HCT116 (cell line): ENCODE results near the gene ORC5. TPM values are rescaled to one million over a fixed set of nuclear protein-coding genes. Genes with fewer than 3 reads are reported as not detected.

Experiments used
- ATAC-seq: fragments of 200-7000 bp; cut with Tn5 transposase; 2 replicates; pipeline ENCODE4 v1.9.1; 2020; ENCODE audit warnings: mild to moderate bottlenecking, moderate library complexity
- Bru-seq: library from RNA; stranded (reverse); fragments of 400-500 nt; gene quantifications from one replicate; lab custom pipeline; 2021; lab: Mats Ljungman, UMichigan
- BruChase-seq, 2 experiments: library from RNA; stranded (reverse); fragments of 400-500 nt; gene quantifications; one replicate each; lab custom pipeline; 2021; lab: Mats Ljungman, UMichigan
- BruUV-seq: library from RNA; stranded (reverse); fragments of 400-500 nt; replicated peaks from 2 replicates; lab custom pipeline; 2021; lab: Mats Ljungman, UMichigan
- CTCF ChIA-PET: fragments of 300-600 bp; sonication (Branson Sonifier 250); formaldehyde crosslinking; loops from one replicate; lab custom pipeline; 2021; ENCODE audit warnings: antibody characterized with exemption; lab: Charles Lee
- POLR2A ChIA-PET: fragments of 300-600, 350-600 bp; sonication (Branson Sonifier 250); formaldehyde crosslinking; loops from one replicate; lab custom pipeline; 2021; ENCODE audit warnings: antibody characterized with exemption; lab: Charles Lee
- RAD21 ChIA-PET, 2 experiments: fragments of 300-600 bp; sonication (Branson Sonifier 250); formaldehyde crosslinking; loops; one replicate each; lab custom pipeline; 2023; ENCODE audit warnings: low total read pairs in 2 of 2; ENCODE audit not compliant: uncharacterized antibody in 2 of 2, unreplicated experiment in 2 of 2, low non-redundant PET in 1 of 2; lab: Charles Lee
- DNase-seq: peaks from one replicate; pipeline ENCODE4 v3.0.0-alpha.2; 2010; ENCODE audit warnings: low read depth, low spot score
- H2AFZ ChIP-seq: fragments of 200-600 bp; shearing (Covaris generic), sonication (generic); 2 replicates; pipeline ENCODE4 v1.6.1; 2017; ENCODE audit warnings: low read depth, mixed run types, mixed read lengths, antibody characterized with exemption, low read length; ENCODE audit not compliant: poor library complexity, severe bottlenecking
- H3K27ac ChIP-seq: 2 replicates; pipeline ENCODE4 v1.5.1; 2012; ENCODE audit warnings: low read depth, low read length
- H3K27me3 ChIP-seq: fragments of 200-600 bp; sonication (generic); 2 replicates; pipeline ENCODE4 v1.6.1; 2016; ENCODE audit warnings: mixed run types, low read length, mixed read lengths; ENCODE audit not compliant: insufficient read depth
- H3K36me3 ChIP-seq, 2 experiments: fragments of 200-500 bp in 1 of 2; fragments of 200-600 bp in 1 of 2; sonication (Bioruptor generic) in 1 of 2; sonication (generic) in 1 of 2; 2 replicates each; pipeline versions ENCODE4 v1.5.1 to v1.6.1; 2014 to 2016; ENCODE audit warnings: low read length in 2 of 2, inconsistent platforms in 1 of 2, mixed read lengths in 1 of 2, mixed run types in 1 of 2; ENCODE audit not compliant: insufficient read depth in 2 of 2, control insufficient read depth in 1 of 2
- H3K4me1 ChIP-seq, 2 experiments: fragments of 200-600 bp in 1 of 2; sonication (generic) in 1 of 2; 2 replicates each; pipeline versions ENCODE4 v1.5.1 to v1.6.1; 2012 to 2017; ENCODE audit warnings: low read length in 2 of 2, inconsistent platforms in 1 of 2, mild to moderate bottlenecking in 1 of 2, mixed read lengths in 1 of 2, mixed run types in 1 of 2, moderate library complexity in 1 of 2; ENCODE audit not compliant: insufficient read depth in 2 of 2, control insufficient read depth in 1 of 2
- H3K4me2 ChIP-seq: fragments of 200-600 bp; sonication (generic); 2 replicates; pipeline ENCODE4 v1.6.1; 2017; ENCODE audit warnings: mixed run types, low read length, mixed read lengths
- H3K4me3 ChIP-seq, 2 experiments: fragments of 200-600 bp in 1 of 2; sonication (generic) in 1 of 2; replicated peaks in 1 of 2; 2 replicates each; pipeline ENCODE4 v1.5.1; 2011 to 2016; ENCODE audit warnings: low read length in 2 of 2, control low read depth in 1 of 2, low read depth in 1 of 2, mild to moderate bottlenecking in 1 of 2, mixed read lengths in 1 of 2, mixed run types in 1 of 2
- H3K79me2 ChIP-seq: fragments of 200-600 bp; sonication (generic); 2 replicates; pipeline ENCODE4 v1.6.1; 2017; ENCODE audit warnings: mild to moderate bottlenecking, mixed run types, low read length, moderate library complexity, mixed read lengths; ENCODE audit not compliant: insufficient read depth
- H3K9ac ChIP-seq: fragments of 200-600 bp; sonication (generic); 2 replicates; pipeline ENCODE4 v1.6.1; 2016; ENCODE audit warnings: low read length, mixed read lengths
- H3K9me2 ChIP-seq: fragments of 200-600 bp; sonication (generic), shearing (Covaris generic); 2 replicates; pipeline ENCODE4 v1.6.1; 2017; ENCODE audit warnings: mixed run types, mild to moderate bottlenecking, moderate library complexity; ENCODE audit not compliant: insufficient read depth
- H3K9me3 ChIP-seq, 2 experiments: fragments of 200-500 bp in 1 of 2; fragments of 200-600 bp in 1 of 2; sonication (Bioruptor generic) in 1 of 2; sonication (generic) in 1 of 2; 2 replicates each; pipeline ENCODE4 v1.6.1; 2014 to 2017; ENCODE audit warnings: low read length in 2 of 2, mixed read lengths in 2 of 2, inconsistent platforms in 1 of 2, low read depth in 1 of 2, mild to moderate bottlenecking in 1 of 2, mixed run types in 1 of 2, moderate library complexity in 1 of 2; ENCODE audit not compliant: control insufficient read depth in 1 of 2, insufficient read depth in 1 of 2
- H4K20me1 ChIP-seq: fragments of 200-600 bp; sonication (generic), shearing (Covaris generic); 2 replicates; pipeline ENCODE4 v1.6.1; 2017; ENCODE audit warnings: mixed run types, mild to moderate bottlenecking, moderate library complexity; ENCODE audit not compliant: insufficient read depth
- CBX3 ChIP-seq: IDR thresholded peaks from 2 replicates; pipeline ENCODE4 v1.6.1; 2012; ENCODE audit warnings: low read depth
- CEBPB ChIP-seq: IDR thresholded peaks from 2 replicates; pipeline ENCODE4 v1.6.1; 2012; ENCODE audit warnings: low read depth
- EGR1 ChIP-seq: IDR thresholded peaks from 2 replicates; pipeline ENCODE4 v1.6.1; 2012; ENCODE audit warnings: low read depth
- ELF1 ChIP-seq: IDR thresholded peaks from 2 replicates; pipeline ENCODE4 v1.6.1; 2012; ENCODE audit warnings: low read depth, borderline replicate concordance
- EZH2 ChIP-seq: fragments of 200-600 bp; sonication (generic); IDR thresholded peaks from 2 replicates; pipeline ENCODE4 v1.6.1; 2017; ENCODE audit warnings: antibody characterized with exemption, mixed run types
- EZH2phosphoT487 ChIP-seq: fragments of 200-600 bp; IDR thresholded peaks from 2 replicates; pipeline ENCODE4 v1.6.1; 2018; ENCODE audit warnings: antibody characterized with exemption, borderline replicate concordance
- FOSL1 ChIP-seq: IDR thresholded peaks from 2 replicates; pipeline ENCODE4 v1.6.1; 2012; ENCODE audit warnings: low read depth
- JUND ChIP-seq: IDR thresholded peaks from 2 replicates; pipeline ENCODE4 v1.6.1; 2012
- MAX ChIP-seq: IDR thresholded peaks from 2 replicates; pipeline ENCODE4 v1.6.1; 2012
- POLR2A ChIP-seq: IDR thresholded peaks from 2 replicates; pipeline ENCODE4 v1.7.0; 2011; ENCODE audit warnings: borderline replicate concordance; ENCODE audit not compliant: insufficient read depth, insufficient read length; ENCODE audit errors: extremely low read depth
- POLR2AphosphoS5 ChIP-seq: IDR thresholded peaks from 2 replicates; pipeline ENCODE4 v1.6.1; 2011; ENCODE audit warnings: mild to moderate bottlenecking, low read depth, low read length, moderate library complexity
- RAD21 ChIP-seq: IDR thresholded peaks from 2 replicates; pipeline ENCODE4 v1.6.1; 2012; ENCODE audit warnings: low read depth, mild to moderate bottlenecking
- SP1 ChIP-seq: IDR thresholded peaks from 2 replicates; pipeline ENCODE4 v1.6.1; 2012; ENCODE audit warnings: low read depth
- SRF ChIP-seq: IDR thresholded peaks from 2 replicates; pipeline ENCODE4 v1.6.1; 2012; ENCODE audit warnings: low read depth
- TCF7L2 ChIP-seq: IDR thresholded peaks from 2 replicates; pipeline ENCODE4 v1.7.0; 2011; ENCODE audit warnings: borderline replicate concordance, inconsistent platforms; ENCODE audit not compliant: insufficient read depth, insufficient read length; ENCODE audit errors: extremely low read depth
- YY1 ChIP-seq: IDR thresholded peaks from 2 replicates; pipeline ENCODE4 v1.6.1; 2011; ENCODE audit warnings: low read length, low read depth, moderate library complexity, mild to moderate bottlenecking; ENCODE audit not compliant: insufficient replicate concordance; ENCODE audit errors: extremely low read depth
- ZFX ChIP-seq: fragments of 450-650 bp; IDR thresholded peaks from 2 replicates; pipeline ENCODE4 v1.6.1; 2017
- ZNF274 ChIP-seq: fragments of 200-500 bp; sonication (Bioruptor generic); IDR thresholded peaks from 2 replicates; pipeline ENCODE4 v1.6.1; 2014; ENCODE audit warnings: mild to moderate bottlenecking, low read depth, low read length, inconsistent platforms
- intact Hi-C: fragments of 100-400 bp; cut with micrococcal nuclease; formaldehyde crosslinking; loops from 2 replicates; pipeline ENCODE4 v1.10.0; 2022
- long read RNA-seq: library from polyadenylated mRNA; unstranded; transcript quantifications from one replicate; pipeline ENCODE4 v2.0.0, GENCODE V29; 2021; ENCODE audit not compliant: unreplicated experiment
- polyA plus RNA-seq: library from polyadenylated mRNA; unstranded; fragments of >200 nt; gene quantifications from 2 replicates; pipeline ENCODE4 v1.2.1, GENCODE V29; 2012; ENCODE audit warnings: missing spikeins
- total RNA-seq: library from RNA; stranded (reverse); gene quantifications from one replicate; pipeline ENCODE4 v1.2.1, GENCODE V29; 2021; ENCODE audit not compliant: unreplicated experiment
- TF ChIP-seq, protein P1 (sequence below): IDR thresholded peaks from 2 replicates; pipeline ENCODE4 v1.6.1; 2012
- TF ChIP-seq, protein P2 (sequence below), 3 experiments: fragments of 200-600 bp in 1 of 3; sonication (generic) in 1 of 3; IDR thresholded peaks in 2 of 3; conservative IDR thresholded peaks in 1 of 3; 2 replicates each; pipeline ENCODE4 v1.5.1; 2012 to 2017; ENCODE audit warnings: low read depth in 2 of 3, low read length in 2 of 3, antibody characterized with exemption in 1 of 3, borderline replicate concordance in 1 of 3, control low read depth in 1 of 3, mild to moderate bottlenecking in 1 of 3, mixed read lengths in 1 of 3, mixed run types in 1 of 3, moderate library complexity in 1 of 3; ENCODE audit not compliant: insufficient read depth in 1 of 3
- TF ChIP-seq, protein P3 (sequence below): IDR thresholded peaks from 2 replicates; pipeline ENCODE4 v1.6.1; 2011; ENCODE audit warnings: mild to moderate bottlenecking, low read length, moderate library complexity; ENCODE audit not compliant: insufficient replicate concordance; ENCODE audit errors: extremely low read depth

The ORC5 gene
- 30.2 TPM for total RNA-seq
- 15.6 and 23.7 TPM in 2 replicates for polyA plus RNA-seq
- Bru-seq, nascent RNA: percentile 81 among the genes with signal in this experiment
- percentile 65 among the genes with signal in this experiment for BruChase-seq, experiment 1, labeled RNA remaining after a 6-hour chase
- BruChase-seq, experiment 2, labeled RNA remaining after a 2-hour chase: percentile 65 among the genes with signal in this experiment
- long read RNA-seq, transcript ORC5-201 (14 exons, 1,958 nt): major isoform, 52 of 70 reads
- long read RNA-seq, partial matches to known transcripts: 5 of 70 reads
- long read RNA-seq, other reads (novel, unspliced or antisense): 9 of 70 reads

- no peaks in the 10 kb centered on the region for H3K27me3 ChIP-seq
- DNase-seq: peak; percentile 53
- H4K20me1 ChIP-seq: no peaks in the 10 kb centered on the region
- H3K4me3 ChIP-seq: peak within 1 kb of the TSS; percentile 87 to 91
- peak within 1 kb of the TSS; percentile 36 for H3K27ac ChIP-seq
- peak within 1 kb of the TSS; percentile 81 for H3K4me2 ChIP-seq
- H3K79me2 ChIP-seq: peaks cover 49% of the 10 kb centered on the region
- RAD21 ChIA-PET: no interaction called here
- peak; percentile 100 for ATAC-seq
- peak within 1 kb of the TSS; percentile 93 for H3K9ac ChIP-seq
- no peaks in the 10 kb centered on the region for H3K9me3 ChIP-seq
- no peak within 1 kb of the TSS for H2AFZ ChIP-seq
- CTCF ChIA-PET: no interaction called here
- no peaks in the 10 kb centered on the region for H3K9me2 ChIP-seq
- intact Hi-C loops: no loop called here
- BruUV-seq: no TSS peak
- POLR2A ChIA-PET: no interaction called here
- peaks cover 9 to 11% of the 10 kb centered on the region in 2 experiments; a peak in 3 of 4 replicates for H3K36me3 ChIP-seq
- H3K4me1 ChIP-seq: peaks cover 0 to 9% of the 10 kb centered on the region in 2 experiments; a peak in 3 of 4 replicates
- 0 out of 2 replicates have a peak, but pooled peaks have one; percentile 28 for TF ChIP-seq SRF
- no peak for TF ChIP-seq EZH2
- TF ChIP-seq FOSL1: no peak
- no peak for TF ChIP-seq EZH2phosphoT487
- peak; percentile 72; the same call in 1 of the 2 replicates for TF ChIP-seq ZFX
- TF ChIP-seq, protein P1, sequence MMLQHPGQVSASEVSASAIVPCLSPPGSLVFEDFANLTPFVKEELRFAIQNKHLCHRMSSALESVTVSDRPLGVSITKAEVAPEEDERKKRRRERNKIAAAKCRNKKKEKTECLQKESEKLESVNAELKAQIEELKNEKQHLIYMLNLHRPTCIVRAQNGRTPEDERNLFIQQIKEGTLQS: no peak
- no peak for TF ChIP-seq CEBPB
- TF ChIP-seq MAX: peak; percentile 85
- peak; percentile 72 for TF ChIP-seq YY1
- TF ChIP-seq, protein P2, sequence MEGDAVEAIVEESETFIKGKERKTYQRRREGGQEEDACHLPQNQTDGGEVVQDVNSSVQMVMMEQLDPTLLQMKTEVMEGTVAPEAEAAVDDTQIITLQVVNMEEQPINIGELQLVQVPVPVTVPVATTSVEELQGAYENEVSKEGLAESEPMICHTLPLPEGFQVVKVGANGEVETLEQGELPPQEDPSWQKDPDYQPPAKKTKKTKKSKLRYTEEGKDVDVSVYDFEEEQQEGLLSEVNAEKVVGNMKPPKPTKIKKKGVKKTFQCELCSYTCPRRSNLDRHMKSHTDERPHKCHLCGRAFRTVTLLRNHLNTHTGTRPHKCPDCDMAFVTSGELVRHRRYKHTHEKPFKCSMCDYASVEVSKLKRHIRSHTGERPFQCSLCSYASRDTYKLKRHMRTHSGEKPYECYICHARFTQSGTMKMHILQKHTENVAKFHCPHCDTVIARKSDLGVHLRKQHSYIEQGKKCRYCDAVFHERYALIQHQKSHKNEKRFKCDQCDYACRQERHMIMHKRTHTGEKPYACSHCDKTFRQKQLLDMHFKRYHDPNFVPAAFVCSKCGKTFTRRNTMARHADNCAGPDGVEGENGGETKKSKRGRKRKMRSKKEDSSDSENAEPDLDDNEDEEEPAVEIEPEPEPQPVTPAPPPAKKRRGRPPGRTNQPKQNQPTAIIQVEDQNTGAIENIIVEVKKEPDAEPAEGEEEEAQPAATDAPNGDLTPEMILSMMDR (IDR thresholded peaks at IDR 0.05 in 2 of 3, conservative IDR thresholded peaks at IDR 0.05 in 1 of 3; ENCODE audit: borderline replicate concordance in 1 of 3, insufficient read depth in 1 of 3, low read depth in 2 of 3, low read length in 2 of 3): no peak
- no peak; the same call in 1 of the 2 replicates for TF ChIP-seq CBX3
- peak; percentile 97 for TF ChIP-seq POLR2A
- peak; percentile 18 for TF ChIP-seq TCF7L2
- TF ChIP-seq SP1: no peak; the same call in none of the 2 replicates
- peak; percentile 98 for TF ChIP-seq POLR2AphosphoS5
- TF ChIP-seq, protein P3, sequence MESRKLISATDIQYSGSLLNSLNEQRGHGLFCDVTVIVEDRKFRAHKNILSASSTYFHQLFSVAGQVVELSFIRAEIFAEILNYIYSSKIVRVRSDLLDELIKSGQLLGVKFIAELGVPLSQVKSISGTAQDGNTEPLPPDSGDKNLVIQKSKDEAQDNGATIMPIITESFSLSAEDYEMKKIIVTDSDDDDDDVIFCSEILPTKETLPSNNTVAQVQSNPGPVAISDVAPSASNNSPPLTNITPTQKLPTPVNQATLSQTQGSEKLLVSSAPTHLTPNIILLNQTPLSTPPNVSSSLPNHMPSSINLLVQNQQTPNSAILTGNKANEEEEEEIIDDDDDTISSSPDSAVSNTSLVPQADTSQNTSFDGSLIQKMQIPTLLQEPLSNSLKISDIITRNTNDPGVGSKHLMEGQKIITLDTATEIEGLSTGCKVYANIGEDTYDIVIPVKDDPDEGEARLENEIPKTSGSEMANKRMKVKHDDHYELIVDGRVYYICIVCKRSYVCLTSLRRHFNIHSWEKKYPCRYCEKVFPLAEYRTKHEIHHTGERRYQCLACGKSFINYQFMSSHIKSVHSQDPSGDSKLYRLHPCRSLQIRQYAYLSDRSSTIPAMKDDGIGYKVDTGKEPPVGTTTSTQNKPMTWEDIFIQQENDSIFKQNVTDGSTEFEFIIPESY: peak; percentile 60
- no peak for TF ChIP-seq RAD21
- TF ChIP-seq ELF1: no peak
- no peak for TF ChIP-seq JUND
- TF ChIP-seq ZNF274: no peak
- peak; percentile 86 for TF ChIP-seq EGR1
Observed at GRCh38 chr7:104207731-104208420, at the start of gene ORC5. ORC5 (minus strand) TSS chr7:104208013; CDS start chr7:104207904, 109 bp downstream.
